Kidney epithelial cell (primary cell): ENCODE results near the gene FTO. TPM values are rescaled to one million over a fixed set of nuclear protein-coding genes. Genes with fewer than 3 reads are reported as not detected.

Experiments used
- DNase-seq: peaks from one replicate; pipeline ENCODE4 v3.0.0-alpha.2; 2010; ENCODE audit warnings: low read depth
- H3K27me3 ChIP-seq: 2 replicates; pipeline ENCODE4 v1.6.0; 2011; ENCODE audit warnings: low read length; ENCODE audit not compliant: control insufficient read depth, insufficient read depth
- H3K36me3 ChIP-seq: 2 replicates; pipeline ENCODE4 v1.5.1; 2011; ENCODE audit warnings: low read length; ENCODE audit not compliant: control insufficient read depth, insufficient read depth
- H3K4me3 ChIP-seq: 2 replicates; pipeline ENCODE4 v1.5.1; 2011; ENCODE audit warnings: low read depth, mild to moderate bottlenecking, control low read depth, low read length
- CTCF ChIP-seq: IDR thresholded peaks from 2 replicates; pipeline ENCODE4 v1.5.1; 2011; ENCODE audit warnings: mild to moderate bottlenecking, moderate library complexity, low read length, control low read depth, inconsistent platforms; ENCODE audit not compliant: insufficient read depth, poor library complexity, severe bottlenecking
- total RNA-seq: library from RNA; depleted of rRNA; stranded (reverse); fragments of >200 nt; gene quantifications from 2 replicates; pipeline ENCODE4 v1.2.3, GENCODE V29; 2015

Gene FTO
- total RNA-seq, 1 donor from 2014 or later: 66.9 TPM

GRCh38 chr16:53958341-53958880, 254.5 kb downstream of the FTO start:
- TF ChIP-seq CTCF: no peak
- no peak for DNase-seq
- no peaks in the 10 kb centered on the region for H3K27me3 ChIP-seq
- H3K4me3 ChIP-seq: no peak overlapping the region
- no peaks in the 10 kb centered on the region for H3K36me3 ChIP-seq

GRCh38 chr16:53960050-53960812, 256.3 kb downstream of the FTO start:
- no peaks in the 10 kb centered on the region for H3K27me3 ChIP-seq
- no peak for DNase-seq
- no peaks in the 10 kb centered on the region for H3K36me3 ChIP-seq
- no peak for TF ChIP-seq CTCF
- H3K4me3 ChIP-seq: no peak overlapping the region

GRCh38 chr16:53960954-53961616, 257.1 kb downstream of the FTO start:
- TF ChIP-seq CTCF: no peak
- no peaks in the 10 kb centered on the region for H3K36me3 ChIP-seq
- no peak overlapping the region for H3K4me3 ChIP-seq

GRCh38 chr16:53962041-53962440, 258.1 kb downstream of the FTO start:
- no peak for TF ChIP-seq CTCF
- H3K4me3 ChIP-seq: no peak overlapping the region
- H3K36me3 ChIP-seq: no peaks in the 10 kb centered on the region
- DNase-seq: no peak
- H3K27me3 ChIP-seq: no peaks in the 10 kb centered on the region

More at GRCh38 chr16:53960954-53961616, 257.1 kb downstream of the FTO start:
- no peak for DNase-seq
- no peaks in the 10 kb centered on the region for H3K27me3 ChIP-seq

GRCh38 chr16:53964145-53964790, 260.3 kb downstream of the FTO start:
- no peak overlapping the region for H3K4me3 ChIP-seq
- no peaks in the 10 kb centered on the region for H3K27me3 ChIP-seq
- TF ChIP-seq CTCF: no peak
- no peaks in the 10 kb centered on the region for H3K36me3 ChIP-seq
- DNase-seq: no peak
